ENCODE data around the gene CYP4A22.

Gene CYP4A22

DNA sequence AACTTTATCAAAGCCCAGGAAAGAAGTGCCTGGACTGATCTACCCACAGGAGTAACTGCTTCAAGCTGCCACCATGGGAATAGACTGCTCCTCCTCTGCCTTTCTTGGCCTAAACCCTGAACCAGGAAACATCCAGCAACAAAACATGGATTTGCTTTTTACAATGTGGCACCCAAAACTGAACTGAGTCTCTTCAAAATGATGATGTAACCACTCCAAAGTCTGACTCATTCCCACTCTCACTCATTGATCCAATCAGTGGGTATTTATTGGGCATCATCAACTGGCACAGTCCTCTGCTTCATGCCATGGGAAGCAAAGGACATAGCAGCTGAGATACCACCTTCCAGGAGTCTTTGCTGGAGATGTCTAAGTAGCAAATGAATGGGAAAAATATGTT lies 23.5 kb downstream of the CYP4A22 start:
- H3K4me3 ChIP-seq (ENCODE audit: low read depth, low read length), result no peak overlapping the region
- DNase-seq (ENCODE audit: low read depth), result no peak
- TF ChIP-seq, protein P1, sequence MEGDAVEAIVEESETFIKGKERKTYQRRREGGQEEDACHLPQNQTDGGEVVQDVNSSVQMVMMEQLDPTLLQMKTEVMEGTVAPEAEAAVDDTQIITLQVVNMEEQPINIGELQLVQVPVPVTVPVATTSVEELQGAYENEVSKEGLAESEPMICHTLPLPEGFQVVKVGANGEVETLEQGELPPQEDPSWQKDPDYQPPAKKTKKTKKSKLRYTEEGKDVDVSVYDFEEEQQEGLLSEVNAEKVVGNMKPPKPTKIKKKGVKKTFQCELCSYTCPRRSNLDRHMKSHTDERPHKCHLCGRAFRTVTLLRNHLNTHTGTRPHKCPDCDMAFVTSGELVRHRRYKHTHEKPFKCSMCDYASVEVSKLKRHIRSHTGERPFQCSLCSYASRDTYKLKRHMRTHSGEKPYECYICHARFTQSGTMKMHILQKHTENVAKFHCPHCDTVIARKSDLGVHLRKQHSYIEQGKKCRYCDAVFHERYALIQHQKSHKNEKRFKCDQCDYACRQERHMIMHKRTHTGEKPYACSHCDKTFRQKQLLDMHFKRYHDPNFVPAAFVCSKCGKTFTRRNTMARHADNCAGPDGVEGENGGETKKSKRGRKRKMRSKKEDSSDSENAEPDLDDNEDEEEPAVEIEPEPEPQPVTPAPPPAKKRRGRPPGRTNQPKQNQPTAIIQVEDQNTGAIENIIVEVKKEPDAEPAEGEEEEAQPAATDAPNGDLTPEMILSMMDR (IDR thresholded peaks at IDR 0.05; ENCODE audit: low read depth, low read length, missing control alignments), result no peak

DNA sequence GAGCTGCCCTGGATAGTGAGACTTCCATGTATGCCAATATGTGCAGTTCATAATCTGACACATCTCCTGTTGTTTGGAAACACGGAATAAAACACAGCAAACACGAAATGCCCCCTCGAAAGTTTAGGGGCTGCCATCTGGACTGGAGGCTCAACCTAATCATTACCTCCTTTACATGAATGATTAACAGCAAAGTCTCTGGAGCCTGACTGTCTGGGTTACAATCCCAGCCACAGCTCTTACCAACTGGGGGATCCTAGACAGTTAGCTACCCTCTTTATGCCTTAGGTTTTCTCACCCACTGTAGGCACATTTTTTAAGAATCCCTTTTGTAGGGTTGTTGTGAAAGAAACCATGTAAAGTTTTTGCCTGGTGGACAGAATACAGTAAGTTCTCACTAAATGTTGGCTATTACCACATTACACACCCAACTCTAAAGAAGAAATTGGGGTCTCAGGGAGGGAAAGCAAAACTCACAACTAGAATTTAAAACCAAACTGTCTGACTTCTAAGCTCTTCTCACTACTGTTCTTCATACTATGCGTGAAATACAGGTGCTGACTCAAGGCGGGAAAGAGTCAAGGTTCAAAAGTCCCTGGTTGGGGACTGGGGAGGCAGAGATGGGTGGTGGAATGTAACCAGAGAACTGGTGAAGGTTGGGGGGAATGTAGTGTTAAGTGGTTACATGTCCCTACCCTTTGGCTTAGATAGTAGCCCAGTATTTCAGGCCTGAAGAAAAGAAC lies 24.2 kb downstream of the CYP4A22 start:
- no peak overlapping the region for H3K4me3 ChIP-seq (ENCODE audit: low read depth, low read length)
- TF ChIP-seq, protein P1 (IDR thresholded peaks at IDR 0.05; ENCODE audit: low read depth, low read length, missing control alignments), result no peak
- no peak for DNase-seq (ENCODE audit: low read depth)

DNA sequence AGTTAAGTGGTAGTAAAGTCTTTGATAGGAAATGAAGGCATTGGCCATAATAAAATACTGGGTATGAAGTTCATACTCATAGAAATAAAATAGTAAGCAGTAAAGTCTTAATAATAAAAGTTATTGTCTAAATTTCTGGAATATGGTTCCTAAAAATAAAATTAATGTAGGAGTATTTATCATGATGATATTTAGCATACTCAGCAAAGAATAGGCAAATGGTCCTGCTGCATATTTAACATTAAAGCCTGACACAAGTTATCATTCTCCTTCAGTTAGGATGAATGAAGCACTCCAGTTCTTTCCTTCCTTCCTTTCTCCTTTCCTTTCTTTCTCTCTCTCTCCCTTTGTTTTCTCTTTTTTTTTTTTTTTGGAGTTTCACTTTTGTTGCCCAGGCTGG lies 27.3 kb downstream of the CYP4A22 start:
- H3K4me3 ChIP-seq (ENCODE audit: low read depth, low read length), result no peak overlapping the region
- DNase-seq (ENCODE audit: low read depth), result no peak
- TF ChIP-seq, protein P1 (IDR thresholded peaks at IDR 0.05; ENCODE audit: low read depth, low read length, missing control alignments), result no peak

DNA sequence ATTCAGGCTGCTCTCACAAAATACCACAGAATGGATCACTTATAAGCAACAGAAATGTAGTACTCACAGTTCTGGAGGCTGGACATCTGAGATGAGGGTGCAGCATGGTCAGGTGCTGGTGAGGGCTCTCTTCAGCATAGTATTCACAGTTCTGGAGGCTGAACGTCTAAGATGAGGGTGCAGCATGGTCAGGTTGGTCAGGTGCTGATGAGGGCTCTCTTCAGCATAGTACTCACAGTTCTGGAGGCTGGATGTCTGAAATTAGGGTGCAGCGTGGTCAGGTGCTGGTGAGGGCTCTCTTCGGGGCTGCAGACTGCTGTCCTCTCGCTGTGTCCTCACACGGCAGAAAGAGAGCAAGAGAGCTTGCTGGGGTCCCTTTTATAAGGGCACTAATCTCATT lies 35.5 kb downstream of the CYP4A22 start:
- TF ChIP-seq, protein P1 (IDR thresholded peaks at IDR 0.05; ENCODE audit: low read depth, low read length, missing control alignments), result no peak
- no peak for DNase-seq (ENCODE audit: low read depth)

DNA sequence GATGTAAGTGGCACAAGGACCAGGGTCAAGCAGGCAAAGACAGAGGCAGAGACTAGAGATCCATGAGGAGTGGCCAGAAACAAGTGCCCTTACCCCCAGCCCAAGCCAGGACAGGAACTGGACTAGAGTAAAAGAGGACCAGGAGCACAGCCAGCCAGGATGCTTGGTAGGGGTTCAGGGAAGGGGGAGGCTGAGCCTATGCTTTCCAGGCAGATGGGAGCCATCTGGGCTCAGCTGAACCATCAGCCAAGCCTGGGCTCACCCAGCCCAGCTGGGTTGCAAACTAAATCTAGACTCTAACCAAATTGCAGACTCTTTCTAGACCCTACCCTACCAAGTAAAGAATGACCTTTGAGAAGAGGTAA lies 37.4 kb downstream of the CYP4A22 start:
- TF ChIP-seq, protein P1 (IDR thresholded peaks at IDR 0.05; ENCODE audit: low read depth, low read length, missing control alignments), result no peak
- no peak overlapping the region for H3K4me3 ChIP-seq (ENCODE audit: low read depth, low read length)
- no peak for DNase-seq (ENCODE audit: low read depth)

More for the DNA sequence above, 35.5 kb downstream of the CYP4A22 start:
- H3K4me3 ChIP-seq (ENCODE audit: low read depth, low read length), result no peak overlapping the region

DNA sequence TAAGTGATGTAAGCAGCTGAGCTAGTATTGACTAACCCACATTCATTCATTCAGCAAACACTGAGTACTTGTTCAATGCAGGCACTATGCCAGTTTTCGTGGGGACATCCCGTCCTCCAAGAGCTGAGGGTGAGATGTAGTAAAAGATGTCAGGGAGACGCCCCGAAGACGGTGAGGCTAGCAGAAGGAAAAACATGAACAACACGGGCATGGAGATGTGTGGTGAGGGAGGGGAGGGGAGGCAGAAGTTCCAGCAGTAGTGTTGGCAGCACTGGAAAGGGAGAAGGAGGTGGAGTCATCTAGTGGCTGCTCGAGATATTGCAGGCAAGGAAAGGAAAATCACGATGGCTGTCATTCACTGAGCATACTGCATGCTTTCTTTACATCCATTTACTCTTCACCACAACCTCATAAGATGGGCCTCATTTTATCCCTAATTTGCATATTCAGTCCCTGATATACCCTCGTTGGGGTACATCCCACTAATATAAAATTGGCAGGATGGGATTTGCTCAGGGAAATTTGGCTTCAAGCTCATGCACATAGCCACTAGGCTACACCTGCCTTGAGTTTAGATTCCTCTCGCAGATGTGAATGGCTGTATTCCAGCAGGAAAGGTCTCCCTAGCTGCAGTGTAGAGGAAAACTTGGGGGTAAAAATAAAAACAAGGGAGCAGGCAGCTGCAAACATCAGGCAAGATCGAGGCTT lies 38.1 kb downstream of the CYP4A22 start:
- no peak overlapping the region for H3K4me3 ChIP-seq (ENCODE audit: low read depth, low read length)
- TF ChIP-seq, protein P1 (IDR thresholded peaks at IDR 0.05; ENCODE audit: low read depth, low read length, missing control alignments), result peak; percentile 100
- DNase-seq (ENCODE audit: low read depth), result no peak

Data from GM12864 (cell line).